ENCODE measurements around the gene SRM.
A peak's percentile ranks its signal among the peaks of the same experiment; 100 is the strongest.

SRM gene

DNA sequence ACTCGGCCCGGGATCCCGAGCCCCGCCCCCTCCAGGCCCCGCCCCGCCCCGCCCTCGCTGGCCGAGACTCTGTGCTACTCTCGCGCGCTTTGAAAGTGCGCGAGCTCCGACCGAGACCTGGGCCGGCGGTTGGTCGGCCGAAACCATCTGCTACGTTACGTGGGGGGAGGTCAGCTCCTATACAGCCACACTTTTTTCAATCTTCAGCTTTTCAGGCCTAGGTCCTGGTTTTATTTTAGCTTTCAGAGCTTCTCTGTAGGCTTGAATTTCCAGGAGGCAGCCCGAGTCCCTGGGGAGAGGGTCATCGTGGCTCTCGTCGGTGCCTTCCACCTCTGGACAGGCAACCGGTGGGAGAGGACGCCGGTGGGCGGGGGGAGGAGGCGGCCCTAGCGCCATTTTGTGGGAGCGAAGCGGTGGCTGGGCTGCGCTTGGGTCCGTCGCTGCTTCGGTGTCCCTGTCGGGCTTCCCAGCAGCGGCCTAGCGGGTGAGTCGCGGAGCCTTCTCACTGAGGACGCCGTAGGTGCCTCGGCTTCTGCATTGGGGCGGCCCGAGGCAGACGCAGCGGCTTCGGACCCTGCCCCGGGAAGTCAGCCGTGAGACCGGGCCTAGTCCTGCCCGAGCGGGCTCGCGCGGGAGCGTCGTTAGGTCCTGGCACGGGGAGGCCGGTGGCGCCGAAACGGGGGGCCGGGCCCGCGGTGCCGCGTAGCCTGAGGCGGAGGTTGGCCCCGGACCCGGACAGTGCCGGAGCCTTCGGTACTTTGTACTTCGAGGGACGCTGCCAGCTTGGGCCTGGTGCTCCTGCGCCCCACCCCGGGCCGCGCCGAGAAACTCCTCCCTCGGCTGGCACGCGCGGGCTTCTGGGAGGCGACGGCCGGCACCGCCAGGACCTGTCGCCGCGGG is 47.3 kb downstream of the SRM start, which contains the start of gene TARDBP:
TSS of gene TARDBP (plus strand) at position 395 of the 900 bp plus-strand sequence. CDS start 1,074 bp downstream, outside the sequence.
- DNase-seq, result peak; percentile 94
